ENCODE measurements around the gene PLD4.
"Not testable (repeated sequence)": the region's sequence is repeated elsewhere in the genome, so short reads cannot be mapped to it uniquely, and the experiment has no call there.

PLD4 gene

GRCh38 chr14:104950021-104950420 is 25.3 kb downstream of the PLD4 start:
- Histone ChIP-seq H2AFZ (ENCODE audit: low read depth, low read length) (no peak overlapping the region), H3K4me2 (ENCODE audit: insufficient read depth, low read length) (no peak overlapping the region), H3K4me1 (ENCODE audit: insufficient read depth, low read length) (no peaks in the 10 kb centered on the region), H3K27ac (ENCODE audit: low read length) (no peak overlapping the region), H3K36me3 (ENCODE audit: insufficient read depth, low read length) (no peaks in the 10 kb centered on the region), H4K20me1 (ENCODE audit: insufficient read depth, low read length) (no peaks in the 10 kb centered on the region), H3K9me3 (ENCODE audit: insufficient read depth, low read length, severe bottlenecking) (no peaks in the 10 kb centered on the region), H3K9ac (ENCODE audit: low read depth, low read length) (no peak overlapping the region), H3K27me3 (ENCODE audit: insufficient read depth, low read length, poor library complexity) (no peaks in the 10 kb centered on the region), H3K4me3 (ENCODE audit: low read depth in 1 of 2, low read length in 2 of 2) (no peak overlapping the region), H3K79me2 (ENCODE audit: insufficient read depth, low read length) (no peaks in the 10 kb centered on the region)
- no peak for TF ChIP-seq EZH2 (IDR thresholded peaks at IDR 0.05; ENCODE audit: borderline replicate concordance, low read depth, low read length, severe bottlenecking)
- no peak for TF ChIP-seq CTCF (IDR thresholded peaks at IDR 0.05; ENCODE audit: borderline replicate concordance, extremely low read depth, low read length, poor library complexity, severe bottlenecking)
- DNase-seq, result no peak
- ATAC-seq (ENCODE audit: insufficient read depth, low read depth), result no peak

GRCh38 chr14:104950701-104951100 is 26.0 kb downstream of the PLD4 start:
- not testable (repeated sequence) for H4K20me1 ChIP-seq (ENCODE audit: insufficient read depth, low read length); H3K9ac ChIP-seq (ENCODE audit: low read depth, low read length); DNase-seq; H3K79me2 ChIP-seq (ENCODE audit: insufficient read depth, low read length); H3K27me3 ChIP-seq (ENCODE audit: insufficient read depth, low read length, poor library complexity); H3K4me2 ChIP-seq (ENCODE audit: insufficient read depth, low read length); H3K27ac ChIP-seq (ENCODE audit: low read length); H3K36me3 ChIP-seq (ENCODE audit: insufficient read depth, low read length); H2AFZ ChIP-seq (ENCODE audit: low read depth, low read length); ATAC-seq (ENCODE audit: insufficient read depth, low read depth); H3K4me3 ChIP-seq (ENCODE audit: low read depth in 1 of 2, low read length in 2 of 2); H3K4me1 ChIP-seq (ENCODE audit: insufficient read depth, low read length); H3K9me3 ChIP-seq (ENCODE audit: insufficient read depth, low read length, severe bottlenecking)

GRCh38 chr14:104951863-104952657 is 27.4 kb downstream of the PLD4 start:
- not testable (repeated sequence) for H2AFZ ChIP-seq (ENCODE audit: low read depth, low read length); H3K27ac ChIP-seq (ENCODE audit: low read length); H3K9ac ChIP-seq (ENCODE audit: low read depth, low read length); H3K79me2 ChIP-seq (ENCODE audit: insufficient read depth, low read length); H3K9me3 ChIP-seq (ENCODE audit: insufficient read depth, low read length, severe bottlenecking); H3K4me3 ChIP-seq (ENCODE audit: low read depth in 1 of 2, low read length in 2 of 2); H3K36me3 ChIP-seq (ENCODE audit: insufficient read depth, low read length); H4K20me1 ChIP-seq (ENCODE audit: insufficient read depth, low read length); H3K4me2 ChIP-seq (ENCODE audit: insufficient read depth, low read length); ATAC-seq (ENCODE audit: insufficient read depth, low read depth); DNase-seq; H3K27me3 ChIP-seq (ENCODE audit: insufficient read depth, low read length, poor library complexity); H3K4me1 ChIP-seq (ENCODE audit: insufficient read depth, low read length)

GRCh38 chr14:104953097-104953496 is 28.4 kb downstream of the PLD4 start:
- no peak overlapping the region for H3K27ac ChIP-seq (ENCODE audit: low read length)
- DNase-seq (no peak), ATAC-seq (ENCODE audit: insufficient read depth, low read depth) (no peak)
- no peaks in the 10 kb centered on the region for H4K20me1 ChIP-seq (ENCODE audit: insufficient read depth, low read length)
- no peak overlapping the region for H2AFZ ChIP-seq (ENCODE audit: low read depth, low read length)
- no peaks in the 10 kb centered on the region for H3K27me3 ChIP-seq (ENCODE audit: insufficient read depth, low read length, poor library complexity)
- no peak overlapping the region for H3K9ac ChIP-seq (ENCODE audit: low read depth, low read length)
- no peaks in the 10 kb centered on the region for H3K79me2 ChIP-seq (ENCODE audit: insufficient read depth, low read length)
- TF ChIP-seq CTCF (IDR thresholded peaks at IDR 0.05; ENCODE audit: borderline replicate concordance, extremely low read depth, low read length, poor library complexity, severe bottlenecking) (no peak), EZH2 (IDR thresholded peaks at IDR 0.05; ENCODE audit: borderline replicate concordance, low read depth, low read length, severe bottlenecking) (no peak)
- H3K9me3 ChIP-seq (ENCODE audit: insufficient read depth, low read length, severe bottlenecking), result no peaks in the 10 kb centered on the region
- H3K4me1 ChIP-seq (ENCODE audit: insufficient read depth, low read length), result no peaks in the 10 kb centered on the region
- H3K4me3 ChIP-seq (ENCODE audit: low read depth in 1 of 2, low read length in 2 of 2), result no peak overlapping the region
- H3K4me2 ChIP-seq (ENCODE audit: insufficient read depth, low read length), result no peak overlapping the region
- H3K36me3 ChIP-seq (ENCODE audit: insufficient read depth, low read length), result no peaks in the 10 kb centered on the region
